GM21526 (cell line): Measurements from ENCODE around the gene ACADM.
A peak's percentile ranks its signal among the peaks of the same experiment; 100 is the strongest.
"Not testable (repeated sequence)": the region's sequence is repeated elsewhere in the genome, so short reads cannot be mapped to it uniquely, and the experiment has no call there.

Source experiments
- ATAC-seq: cut with Tn5 transposase; IDR thresholded peaks from one replicate; pipeline ENCODE4 v1.9.1; 2021; ENCODE audit warnings: moderate library complexity; ENCODE audit not compliant: unreplicated experiment, low FRiP score

Gene ACADM

DNA sequence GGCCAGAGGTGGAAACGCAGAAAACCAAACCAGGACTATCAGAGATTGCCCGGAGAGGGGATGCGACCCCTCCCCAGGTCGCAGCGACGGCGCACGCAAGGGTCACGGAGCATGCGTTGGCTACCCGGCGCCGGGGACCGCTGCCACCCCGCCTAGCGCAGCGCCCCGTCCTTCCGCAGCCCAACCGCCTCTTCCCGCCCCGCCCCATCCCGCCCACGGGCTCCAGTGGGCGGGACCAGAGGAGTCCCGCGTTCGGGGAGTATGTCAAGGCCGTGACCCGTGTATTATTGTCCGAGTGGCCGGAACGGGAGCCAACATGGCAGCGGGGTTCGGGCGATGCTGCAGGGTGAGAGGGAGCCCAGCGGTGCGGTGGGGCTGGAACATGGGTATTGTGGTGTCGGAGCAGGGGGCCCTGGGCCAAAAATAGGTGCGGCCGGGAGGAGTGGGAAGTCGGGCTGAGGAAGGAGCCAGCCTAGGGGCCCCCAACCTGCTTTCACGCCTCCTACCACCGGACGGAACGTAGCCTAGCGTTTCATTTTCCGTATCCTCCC, at the start of gene ACADM:
Gene ACADM (plus strand): TSS at position 238 of the 551 bp plus-strand sequence. CDS start 79 bp downstream, at position 317.
- peak; percentile 88 for ATAC-seq

DNA sequence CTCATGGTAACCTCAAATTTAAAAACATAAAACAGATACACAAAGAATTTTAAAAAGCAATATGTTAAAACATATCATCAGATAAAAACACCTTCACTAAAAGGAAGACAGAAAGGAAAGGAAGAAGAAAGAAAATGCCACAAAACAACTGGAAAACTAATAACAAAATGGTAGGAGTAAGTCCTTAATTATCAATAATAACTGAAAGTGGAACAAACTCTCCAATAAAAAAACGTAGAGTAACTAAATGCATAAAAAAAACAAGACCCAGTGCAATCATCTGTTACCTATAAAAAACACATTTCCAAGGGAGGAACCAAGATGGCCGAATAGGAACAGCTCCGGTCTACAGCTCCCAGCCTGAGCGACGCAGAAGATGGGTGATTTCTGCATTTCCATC, 47.1 kb upstream of the ACADM start:
- ATAC-seq = no peak

DNA sequence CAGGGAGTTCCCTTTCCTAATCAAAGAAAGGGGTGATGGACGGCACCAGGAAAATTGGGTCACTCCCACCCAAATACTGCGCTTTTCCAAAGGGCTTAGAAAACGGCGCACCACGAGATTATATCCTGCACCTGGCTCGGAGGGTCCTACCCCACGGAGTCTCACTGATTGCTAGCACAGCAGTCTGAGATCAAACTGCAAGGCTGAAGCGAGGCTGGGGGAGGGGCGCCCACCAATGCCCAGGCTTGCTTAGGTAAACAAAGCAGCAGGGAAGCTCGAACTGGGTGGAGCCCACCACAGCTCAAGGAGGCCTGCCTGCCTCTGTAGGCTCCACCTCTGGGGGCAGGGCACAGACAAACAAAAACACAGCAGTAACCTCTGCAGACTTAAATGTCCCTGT, 46.5 kb upstream of the ACADM start:
- not testable (repeated sequence) for ATAC-seq

DNA sequence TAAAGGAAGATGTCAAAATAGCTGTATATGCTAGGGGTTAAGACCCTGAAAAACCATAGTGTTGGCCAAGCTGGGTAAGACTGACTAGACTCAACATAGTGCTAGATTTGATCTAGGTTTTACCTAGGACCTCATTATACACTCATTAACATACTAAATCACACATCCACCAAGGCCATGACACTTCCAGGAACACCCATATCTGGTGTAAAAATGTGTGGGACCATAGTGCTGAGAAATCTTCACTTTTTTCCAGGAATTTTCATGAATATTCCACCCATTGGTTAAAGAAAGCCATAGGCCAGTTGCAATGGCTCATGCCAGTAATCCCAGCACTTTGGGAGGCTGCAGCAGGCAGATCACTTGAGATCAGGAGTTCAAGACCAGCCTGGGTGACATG, 34.0 kb upstream of the ACADM start:
- no peak for ATAC-seq

DNA sequence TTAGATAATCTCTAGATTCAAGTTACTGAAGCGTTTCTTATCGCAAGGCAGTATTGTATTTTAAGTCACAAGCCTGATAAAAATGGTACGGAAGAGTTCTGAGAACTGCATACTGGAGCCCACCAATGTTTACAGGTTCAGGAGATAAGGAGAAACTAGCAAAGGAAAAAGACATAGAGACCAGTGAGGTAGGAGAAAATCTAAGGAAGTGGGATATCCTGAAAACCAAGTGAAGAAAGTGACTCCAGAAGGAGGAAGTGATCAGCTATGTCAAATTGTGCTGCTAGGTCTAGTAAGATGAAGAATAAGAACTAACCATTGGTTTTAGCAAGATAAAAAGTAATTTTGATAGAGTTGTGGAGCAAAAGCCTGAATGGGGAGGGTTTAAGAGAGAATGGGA, 31.0 kb upstream of the ACADM start:
- no peak for ATAC-seq

DNA sequence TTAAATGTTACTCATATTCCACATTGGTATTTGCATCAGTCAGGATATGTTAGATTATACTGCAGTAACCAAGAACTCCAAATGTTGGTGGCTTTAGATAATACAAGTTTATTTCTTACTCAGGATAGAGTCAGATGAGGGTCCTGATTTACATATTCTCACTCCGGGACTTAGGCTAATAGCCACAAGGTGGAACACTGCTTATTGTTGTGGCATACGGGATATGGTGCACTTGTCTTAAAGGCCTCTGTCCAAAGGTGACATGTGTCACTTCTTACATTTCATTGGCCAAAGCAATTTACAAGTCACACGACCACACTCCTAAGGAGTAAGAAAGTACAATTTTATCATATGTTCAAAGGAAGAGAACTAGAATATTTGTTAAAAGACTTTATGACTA, 28.5 kb upstream of the ACADM start:
- no peak for ATAC-seq

DNA sequence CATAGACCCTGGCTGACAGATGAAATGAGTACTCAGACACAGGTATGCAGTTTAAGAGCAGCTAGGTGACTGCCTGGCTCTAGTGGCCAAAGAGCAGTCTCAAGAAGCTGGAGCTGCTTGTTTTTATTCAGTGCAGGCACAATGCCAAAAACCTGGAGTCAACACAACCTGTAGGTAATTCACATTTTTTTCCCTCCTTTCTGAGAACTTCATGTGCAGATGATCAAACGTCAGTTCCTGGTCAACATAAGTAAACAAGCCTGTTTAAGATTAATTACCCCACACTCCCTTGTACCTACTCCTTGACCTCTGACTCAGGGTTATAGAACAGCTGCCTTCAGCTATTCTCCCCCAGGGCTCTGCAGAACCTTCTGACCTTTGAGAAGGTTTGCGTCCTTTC, 17.3 kb upstream of the ACADM start:
- ATAC-seq = no peak

DNA sequence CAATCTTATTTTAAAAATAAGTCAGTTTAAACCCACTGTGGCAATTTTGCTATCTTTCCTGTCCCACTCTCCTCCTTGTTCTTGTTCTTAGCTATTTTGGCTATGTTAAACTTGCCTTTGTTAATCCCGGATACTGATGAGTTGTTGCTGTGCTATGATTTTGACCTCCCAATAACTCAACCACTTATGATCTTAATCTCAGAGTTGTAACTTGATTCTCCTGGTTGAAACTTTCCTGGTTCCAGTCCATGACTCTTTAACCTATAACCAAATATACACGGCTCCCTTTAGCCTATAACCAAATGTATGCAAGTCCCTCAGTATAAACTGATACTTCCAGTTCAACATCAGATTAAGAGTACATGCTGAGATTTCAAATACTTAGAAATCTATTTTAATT, 15.6 kb upstream of the ACADM start:
- ATAC-seq = no peak

DNA sequence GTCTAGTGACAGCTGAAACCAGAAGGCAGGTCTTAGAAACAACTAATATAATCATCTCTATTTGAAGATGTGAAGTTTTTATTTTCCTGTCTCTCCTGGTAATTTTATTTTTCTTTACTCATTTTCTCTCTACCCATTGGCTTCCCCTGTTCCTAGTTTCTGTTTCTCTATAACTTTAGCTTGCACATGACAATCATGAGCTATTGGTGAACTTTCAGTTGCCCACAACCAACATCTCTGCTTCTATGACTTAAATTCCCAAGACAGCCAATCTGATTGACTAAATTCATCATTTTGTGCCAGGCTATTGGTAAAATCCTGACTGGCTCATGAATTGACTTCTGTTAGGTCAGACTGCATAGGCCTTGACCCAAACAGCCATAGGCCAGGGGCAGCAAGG, 13.7 kb upstream of the ACADM start:
- no peak for ATAC-seq

DNA sequence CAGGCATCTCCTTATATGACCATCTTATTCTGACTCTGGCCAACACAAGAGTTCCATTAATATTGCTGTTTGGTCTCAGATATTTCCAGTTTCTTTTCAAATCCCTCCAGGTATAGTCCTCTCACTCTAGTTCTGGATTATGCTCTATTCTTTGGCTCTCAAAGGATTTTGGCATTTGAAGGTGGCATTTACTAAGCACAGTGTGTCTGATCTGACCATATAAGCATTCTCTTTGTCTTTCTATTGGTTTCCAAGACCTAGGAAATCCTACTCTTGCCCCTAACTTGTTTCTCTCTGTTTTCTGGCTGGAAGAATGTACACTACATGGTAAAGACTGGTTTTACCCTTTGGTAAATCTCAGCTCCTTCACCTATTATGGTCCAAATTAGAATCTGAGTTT, 12.7 kb upstream of the ACADM start:
- no peak for ATAC-seq

DNA sequence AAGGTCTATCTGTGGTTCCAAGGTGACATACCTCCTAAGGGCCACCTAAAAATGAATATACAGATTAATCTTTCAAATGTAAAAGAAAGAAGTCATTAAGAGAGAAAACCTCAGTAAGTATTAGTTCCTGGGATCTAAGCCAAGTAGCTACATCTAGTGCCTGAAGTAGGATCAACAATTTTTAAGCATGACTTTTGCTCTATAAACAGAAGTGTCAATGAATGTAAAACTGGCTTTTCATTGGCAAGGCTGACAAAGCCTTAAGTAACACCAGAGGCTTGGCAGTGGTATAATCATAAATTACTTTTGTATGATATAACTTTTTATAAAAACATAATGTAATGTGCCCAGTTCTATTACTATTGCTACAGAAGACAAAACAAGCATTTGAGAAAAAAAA, 12.2 kb upstream of the ACADM start:
- ATAC-seq = no peak

DNA sequence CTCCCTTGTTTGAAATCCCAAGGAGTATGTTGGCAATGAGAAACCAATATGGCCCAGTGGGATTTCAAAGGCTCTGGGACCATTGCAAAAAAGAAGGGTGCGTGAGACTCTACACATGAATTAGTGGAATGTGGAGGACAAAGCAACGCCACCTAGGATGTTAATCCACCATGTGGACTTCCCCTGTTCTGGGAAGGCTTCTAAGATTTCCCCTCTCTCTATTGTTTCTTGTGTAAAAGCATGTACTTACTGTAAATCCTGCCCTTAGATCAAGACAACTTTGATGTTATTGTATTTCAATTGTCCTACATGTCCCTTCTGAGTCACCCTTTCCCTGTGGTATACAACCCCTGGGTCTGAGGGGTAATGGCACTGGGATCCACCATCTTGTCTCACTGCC, 4.7 kb upstream of the ACADM start:
- no peak for ATAC-seq

DNA sequence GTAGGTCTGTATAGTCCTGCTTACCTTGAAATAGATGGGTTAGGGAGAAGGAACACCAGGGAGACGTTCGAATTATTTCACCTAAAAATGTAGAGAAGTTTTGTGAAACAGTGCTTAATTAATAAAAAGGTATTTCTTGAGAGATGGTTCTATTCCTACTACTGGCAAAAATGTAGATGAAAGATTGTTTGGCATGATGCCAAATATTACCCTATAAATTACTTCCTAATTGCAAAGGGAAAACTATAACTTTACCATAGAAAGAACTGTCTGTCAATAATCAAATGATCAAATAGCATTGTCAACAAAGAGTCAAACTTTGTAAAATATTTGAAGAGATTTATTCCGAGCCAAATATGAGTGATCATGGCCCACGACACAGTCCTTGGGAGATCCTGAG, 4.2 kb upstream of the ACADM start:
- no peak for ATAC-seq

DNA sequence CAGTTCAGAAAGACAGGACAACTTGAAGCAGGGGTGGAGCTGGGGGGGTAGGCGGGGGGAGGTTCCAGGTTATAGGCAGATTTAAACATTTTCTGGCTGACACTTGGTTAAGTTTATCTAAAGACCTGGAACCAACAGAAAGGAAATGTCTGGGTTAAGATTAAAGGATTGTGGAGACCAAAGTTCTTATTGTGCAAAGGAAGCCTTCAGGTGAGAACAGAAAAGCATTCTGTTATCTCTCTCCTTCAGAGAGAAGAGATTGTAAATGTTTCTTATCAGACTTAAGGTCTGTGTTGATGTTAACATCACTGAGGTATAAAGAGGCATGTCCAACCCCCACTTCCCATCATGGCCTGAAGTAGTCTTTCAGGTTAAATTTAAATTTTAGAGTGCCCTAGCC, 3.7 kb upstream of the ACADM start:
- no peak for ATAC-seq

DNA sequence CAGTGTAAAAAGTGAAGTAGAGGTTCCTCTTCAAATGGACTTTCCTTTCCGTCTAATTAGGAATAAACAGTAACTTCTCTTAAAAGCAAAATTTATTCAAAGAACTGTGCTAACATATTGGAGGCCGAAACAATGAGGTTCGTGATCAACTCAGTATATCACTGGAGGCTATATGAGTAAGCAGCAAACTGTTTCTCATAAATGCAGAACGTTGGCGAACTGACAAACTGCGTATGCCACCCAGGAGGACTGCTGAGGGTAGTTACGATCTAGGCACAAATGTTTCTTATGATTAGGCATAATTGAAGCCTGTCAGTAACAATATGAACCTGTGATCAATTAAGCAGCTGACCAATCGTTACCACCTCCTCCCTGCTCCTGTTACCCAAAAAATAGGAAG, 2.3 kb upstream of the ACADM start:
- ATAC-seq = not testable (repeated sequence)

DNA sequence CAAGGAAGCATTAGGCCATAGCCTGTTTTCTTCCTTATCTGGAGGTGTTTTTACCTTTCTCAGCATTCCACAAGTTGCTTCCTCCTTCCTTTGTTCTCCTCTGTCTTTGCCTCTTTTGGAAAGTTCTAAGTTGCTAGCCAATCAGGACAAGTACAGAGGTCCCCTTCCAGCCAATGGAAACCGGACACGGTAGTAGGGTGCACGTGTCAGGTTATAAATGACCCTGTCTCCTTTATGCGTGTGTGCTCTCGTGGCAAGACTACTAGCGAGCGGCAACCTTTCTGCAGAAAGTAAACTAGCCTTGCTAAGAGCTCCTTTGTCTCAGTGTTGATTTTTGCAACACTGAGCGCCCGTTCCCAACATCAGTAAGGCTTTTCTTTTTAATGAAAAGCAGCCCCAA, 1.5 kb upstream of the ACADM start:
- no peak for ATAC-seq

DNA sequence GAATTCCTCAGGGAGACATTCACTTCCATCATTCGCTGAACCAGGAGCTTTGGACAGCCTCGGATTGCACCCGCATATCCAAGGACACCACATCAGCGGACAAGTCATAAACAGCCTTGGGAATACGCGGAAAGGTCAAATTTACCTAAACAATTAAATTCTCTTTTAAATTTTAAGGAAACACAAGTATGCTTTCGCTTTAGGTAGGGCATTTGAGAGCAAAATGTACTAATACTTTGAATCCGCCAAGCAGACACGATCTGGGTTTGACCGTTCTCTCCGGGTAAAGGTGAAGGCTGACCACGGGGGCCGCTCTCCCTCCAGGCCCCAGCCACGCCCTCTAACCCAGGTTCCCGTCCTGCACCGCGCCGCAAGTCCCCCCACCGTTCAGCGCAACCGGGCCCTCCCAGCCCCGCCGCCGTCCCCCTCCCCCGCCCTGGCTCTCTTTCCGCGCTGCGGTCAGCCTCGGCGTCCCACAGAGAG, 479 bp upstream of the ACADM start:
- peak; percentile 65 for ATAC-seq

DNA sequence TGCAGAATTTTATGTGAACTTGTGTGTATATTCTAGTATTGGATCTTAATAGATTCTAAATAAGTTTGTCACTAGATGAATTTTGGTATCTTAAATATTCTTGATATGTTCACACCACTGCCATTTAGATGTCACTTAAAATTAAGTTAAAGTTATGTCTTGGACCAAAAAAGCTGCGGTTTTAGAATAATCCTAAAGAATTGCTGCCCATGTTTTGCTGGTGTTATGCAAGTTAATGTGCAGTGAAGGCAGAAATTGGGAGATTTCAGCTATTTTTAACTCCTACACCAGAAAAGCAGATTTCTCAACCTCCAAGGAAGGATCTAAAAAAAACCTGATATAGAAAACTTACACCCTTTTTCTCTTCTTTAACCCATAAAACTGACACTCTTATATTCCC, 757 bp downstream of the ACADM start:
- ATAC-seq = no peak

DNA sequence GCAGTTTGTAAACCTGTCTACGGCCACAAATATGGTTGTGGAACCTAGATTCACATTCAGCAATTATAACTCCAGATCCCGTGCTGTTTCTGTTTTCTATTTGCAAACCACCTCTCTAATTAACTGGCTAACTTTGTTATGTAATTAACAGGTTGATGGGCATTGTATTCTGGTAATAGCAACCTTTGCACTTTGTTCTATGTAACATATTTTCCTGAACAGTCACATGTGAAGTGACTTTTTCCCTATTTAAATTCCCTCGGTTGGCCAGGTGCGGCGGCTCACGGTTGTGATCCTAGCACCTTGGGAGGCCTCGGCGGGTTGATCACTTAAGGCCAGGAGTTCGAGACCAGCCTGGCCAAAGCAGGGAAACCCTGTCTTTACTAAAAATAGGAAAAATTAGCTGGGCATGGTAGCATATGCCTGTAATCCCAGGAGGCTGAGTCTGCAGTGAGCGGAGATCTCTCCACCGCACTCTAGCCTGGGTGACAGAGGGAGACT, 1.4 kb downstream of the ACADM start:
- no peak for ATAC-seq

DNA sequence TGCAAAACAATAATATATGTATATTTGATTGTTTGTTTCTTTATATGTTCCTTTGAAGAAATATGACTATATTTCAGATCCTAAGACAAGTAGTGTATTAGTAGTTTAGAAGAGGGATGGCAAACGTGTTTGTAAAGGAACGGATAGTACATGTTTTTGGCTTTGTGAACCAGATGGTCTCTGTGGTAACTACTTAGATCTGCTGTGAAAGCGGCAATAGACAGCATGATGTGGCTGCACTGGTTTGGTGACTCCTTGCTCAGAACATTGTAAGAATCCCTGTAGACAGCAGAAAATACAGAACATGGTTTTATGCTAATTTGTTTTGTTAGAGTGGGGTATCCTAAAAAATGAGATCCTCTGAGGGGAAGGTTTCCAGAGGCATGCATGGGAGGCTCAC, 3.1 kb downstream of the ACADM start:
- peak; percentile 23 for ATAC-seq

DNA sequence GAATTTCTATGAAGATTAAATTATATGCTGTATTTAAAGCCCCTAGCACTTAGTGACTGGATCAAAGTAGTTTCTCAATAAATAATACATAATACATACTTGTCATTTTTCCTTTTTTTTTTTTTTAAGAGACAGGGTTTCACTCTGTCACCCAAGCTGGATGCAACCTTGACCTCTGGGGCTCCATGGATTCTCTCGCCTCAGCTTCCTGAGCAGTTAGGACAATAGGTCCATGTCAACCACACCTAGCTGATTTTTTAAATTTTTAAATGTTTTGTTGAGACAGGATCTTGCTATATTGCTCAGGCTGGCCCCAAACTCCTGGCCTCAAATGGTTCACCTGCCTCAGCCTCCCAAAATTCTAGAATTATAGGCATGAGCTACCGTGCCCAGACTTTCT, 5.9 kb downstream of the ACADM start:
- no peak for ATAC-seq

DNA sequence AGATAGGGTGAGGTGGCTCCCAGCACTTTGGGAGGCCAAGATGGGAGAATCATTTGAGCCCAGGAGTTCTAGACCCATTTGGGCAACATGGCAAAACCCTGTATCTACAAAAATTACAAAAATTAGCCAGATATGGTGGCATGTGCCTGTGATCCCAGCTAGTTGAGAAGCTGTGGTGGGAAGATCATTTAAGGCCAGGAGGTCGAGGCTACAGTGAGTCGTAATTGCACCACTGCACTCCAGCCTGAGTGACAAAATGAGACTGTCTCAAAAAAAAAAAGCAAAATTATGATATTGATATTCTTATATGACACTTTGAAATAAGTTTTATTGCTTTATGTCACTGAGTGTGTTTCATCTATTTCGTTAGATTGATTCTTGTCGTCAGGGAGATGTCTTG, 7.4 kb downstream of the ACADM start:
- ATAC-seq = no peak

DNA sequence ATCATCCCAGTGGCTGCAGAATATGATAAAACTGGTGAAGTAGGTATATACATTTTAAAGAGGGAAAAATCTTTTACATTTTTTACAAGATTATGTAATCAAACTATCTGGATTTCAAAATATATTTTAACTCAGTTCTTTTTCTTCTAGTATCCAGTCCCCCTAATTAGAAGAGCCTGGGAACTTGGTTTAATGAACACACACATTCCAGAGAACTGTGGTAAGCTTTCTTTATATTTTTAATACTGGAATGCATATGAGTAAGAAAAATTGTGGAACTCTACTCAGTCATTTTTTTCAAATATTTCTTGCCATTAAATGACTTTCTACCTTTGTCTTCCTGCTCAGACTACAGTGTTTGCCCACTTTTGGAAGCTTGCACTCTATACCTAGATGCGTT, 8.2 kb downstream of the ACADM start:
- no peak for ATAC-seq
